PC-3 (cell line): ENCODE data around the gene GPR33.

Experiments used
- EZH2 ChIP-seq: fragments of 300-600 bp; sonication (generic); IDR thresholded peaks from one replicate; pipeline ENCODE4 v1.6.1; 2017; ENCODE audit warnings: antibody characterized with exemption, mild to moderate bottlenecking, low read length; ENCODE audit not compliant: unreplicated experiment
- EZH2phosphoT487 ChIP-seq: fragments of 300-600 bp; sonication (generic); IDR thresholded peaks from 2 replicates; pipeline ENCODE4 v1.6.1; 2018; ENCODE audit warnings: mild to moderate bottlenecking, antibody characterized with exemption, low read length, borderline replicate concordance
- TF ChIP-seq, protein P1 (sequence below): fragments of 300-600 bp; sonication (generic); conservative IDR thresholded peaks from 2 replicates; pipeline ENCODE4 v1.5.1; 2017; ENCODE audit warnings: antibody characterized with exemption, low read depth, mild to moderate bottlenecking, low read length

DNA sequence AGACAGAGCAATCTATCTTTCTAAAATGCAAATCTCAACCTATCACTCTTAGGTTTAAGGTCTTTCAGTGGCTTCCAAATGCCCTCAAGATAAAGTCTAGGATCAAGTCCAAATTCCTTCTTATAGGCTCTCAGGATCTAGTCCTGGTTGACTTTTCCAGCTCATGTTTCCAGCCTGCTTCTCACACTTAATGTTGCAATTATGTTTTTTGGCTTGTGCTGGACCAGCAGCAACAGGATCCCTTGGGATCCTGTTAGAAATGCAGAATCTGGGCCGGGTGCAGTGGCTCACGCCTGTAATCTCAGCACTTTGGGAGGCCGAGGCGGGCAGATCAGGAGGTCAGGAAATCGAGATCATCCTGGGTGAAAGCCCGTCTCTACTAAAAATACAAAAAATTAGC lies 10.6 kb downstream of the GPR33 start:
- TF ChIP-seq, protein P1, sequence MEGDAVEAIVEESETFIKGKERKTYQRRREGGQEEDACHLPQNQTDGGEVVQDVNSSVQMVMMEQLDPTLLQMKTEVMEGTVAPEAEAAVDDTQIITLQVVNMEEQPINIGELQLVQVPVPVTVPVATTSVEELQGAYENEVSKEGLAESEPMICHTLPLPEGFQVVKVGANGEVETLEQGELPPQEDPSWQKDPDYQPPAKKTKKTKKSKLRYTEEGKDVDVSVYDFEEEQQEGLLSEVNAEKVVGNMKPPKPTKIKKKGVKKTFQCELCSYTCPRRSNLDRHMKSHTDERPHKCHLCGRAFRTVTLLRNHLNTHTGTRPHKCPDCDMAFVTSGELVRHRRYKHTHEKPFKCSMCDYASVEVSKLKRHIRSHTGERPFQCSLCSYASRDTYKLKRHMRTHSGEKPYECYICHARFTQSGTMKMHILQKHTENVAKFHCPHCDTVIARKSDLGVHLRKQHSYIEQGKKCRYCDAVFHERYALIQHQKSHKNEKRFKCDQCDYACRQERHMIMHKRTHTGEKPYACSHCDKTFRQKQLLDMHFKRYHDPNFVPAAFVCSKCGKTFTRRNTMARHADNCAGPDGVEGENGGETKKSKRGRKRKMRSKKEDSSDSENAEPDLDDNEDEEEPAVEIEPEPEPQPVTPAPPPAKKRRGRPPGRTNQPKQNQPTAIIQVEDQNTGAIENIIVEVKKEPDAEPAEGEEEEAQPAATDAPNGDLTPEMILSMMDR, result no peak
- TF ChIP-seq EZH2phosphoT487 (no peak), EZH2 (no peak)
